Panc1 (cell line): ENCODE results near the gene CPT1B.

Experiments
- CTCF ChIP-seq: fragments of 450-650 bp; IDR thresholded peaks from 2 replicates; pipeline ENCODE4 v1.5.1; 2017; ENCODE audit warnings: mild to moderate bottlenecking
- POLR2AphosphoS5 ChIP-seq: IDR thresholded peaks from 2 replicates; pipeline ENCODE4 v1.6.1; 2012; ENCODE audit warnings: mild to moderate bottlenecking, low read depth, low read length, moderate library complexity
- REST ChIP-seq, 2 experiments: IDR thresholded peaks; 2 replicates each; pipeline ENCODE4 v1.6.1; 2011 to 2012; ENCODE audit warnings: low read depth in 2 of 2, control low read depth in 1 of 2, low read length in 1 of 2, mild to moderate bottlenecking in 1 of 2, moderate library complexity in 1 of 2; ENCODE audit not compliant: insufficient read depth in 1 of 2
- SIN3A ChIP-seq: IDR thresholded peaks from 2 replicates; pipeline ENCODE4 v1.6.1; 2012; ENCODE audit warnings: low read depth, mild to moderate bottlenecking, low read length, moderate library complexity, borderline replicate concordance; ENCODE audit not compliant: insufficient read depth
- TCF7L2 ChIP-seq: IDR thresholded peaks from 2 replicates; pipeline ENCODE4 v1.6.1; 2011; ENCODE audit warnings: mild to moderate bottlenecking, low read depth, low read length, inconsistent platforms

- TF ChIP-seq CTCF (no peak), POLR2AphosphoS5 (no peak), SIN3A (peak; percentile 99), TCF7L2 (no peak), REST (IDR thresholded peaks at IDR 0.05; ENCODE audit: insufficient read depth in 1 of 2, low read depth in 2 of 2, low read length in 1 of 2) (peak; percentile 98)
Observed at GRCh38 chr22:50599816-50600455, 21.7 kb upstream of the CPT1B start.
